ENCODE measurements around the gene LRRC36. TPM values are rescaled to one million over a fixed set of nuclear protein-coding genes. Genes with fewer than 3 reads are reported as not detected.

The LRRC36 gene
- total RNA-seq, 6 experiments from 2014 or later: not detected

DNA sequence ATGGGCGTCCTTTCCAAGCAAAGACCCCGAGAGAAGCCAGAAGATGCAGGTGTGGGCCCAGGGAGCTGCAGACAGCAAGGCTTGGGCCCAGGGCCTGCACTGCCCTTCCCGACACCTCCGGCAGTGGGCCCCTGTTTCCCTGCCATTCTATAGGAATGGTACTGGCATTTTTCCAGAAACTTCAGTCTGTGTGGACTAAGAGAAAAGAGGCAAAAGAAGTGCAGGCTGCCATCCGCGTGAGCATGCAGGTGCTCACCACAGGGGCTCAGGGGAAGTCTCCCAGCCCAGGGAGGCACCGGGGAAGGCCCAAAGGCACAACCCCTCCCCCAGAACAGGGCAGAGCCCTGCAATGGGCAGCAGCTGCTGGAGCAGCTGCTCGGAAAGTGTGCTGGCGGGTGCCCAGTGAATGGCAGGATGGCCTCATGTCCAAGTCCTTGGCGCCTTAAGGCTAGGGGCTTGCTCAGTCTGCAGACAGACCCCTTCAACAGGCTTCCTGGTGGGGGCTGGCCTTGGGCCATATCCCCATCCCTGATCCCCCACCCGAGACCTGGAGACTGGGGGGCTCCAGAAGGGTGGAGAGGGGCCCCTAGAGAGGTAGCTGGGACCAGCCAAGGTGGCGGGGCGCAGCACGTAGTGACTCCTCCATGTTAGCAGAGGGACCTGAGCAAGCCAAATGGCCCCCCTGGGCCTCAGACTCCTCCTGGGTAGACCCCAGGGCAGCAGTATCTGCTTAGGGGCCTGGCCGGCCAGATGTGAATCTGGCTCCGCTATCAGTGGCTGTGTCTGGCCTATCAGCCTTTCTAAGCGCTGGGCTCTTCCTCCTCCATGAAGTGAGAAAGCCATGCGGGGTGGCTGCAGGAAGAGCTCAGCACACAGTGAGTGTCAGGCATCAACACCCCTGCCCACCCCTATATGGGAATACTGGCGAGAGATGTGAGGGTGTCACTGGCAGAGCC, 73.4 kb downstream of the LRRC36 start:
- TF ChIP-seq, protein P1, sequence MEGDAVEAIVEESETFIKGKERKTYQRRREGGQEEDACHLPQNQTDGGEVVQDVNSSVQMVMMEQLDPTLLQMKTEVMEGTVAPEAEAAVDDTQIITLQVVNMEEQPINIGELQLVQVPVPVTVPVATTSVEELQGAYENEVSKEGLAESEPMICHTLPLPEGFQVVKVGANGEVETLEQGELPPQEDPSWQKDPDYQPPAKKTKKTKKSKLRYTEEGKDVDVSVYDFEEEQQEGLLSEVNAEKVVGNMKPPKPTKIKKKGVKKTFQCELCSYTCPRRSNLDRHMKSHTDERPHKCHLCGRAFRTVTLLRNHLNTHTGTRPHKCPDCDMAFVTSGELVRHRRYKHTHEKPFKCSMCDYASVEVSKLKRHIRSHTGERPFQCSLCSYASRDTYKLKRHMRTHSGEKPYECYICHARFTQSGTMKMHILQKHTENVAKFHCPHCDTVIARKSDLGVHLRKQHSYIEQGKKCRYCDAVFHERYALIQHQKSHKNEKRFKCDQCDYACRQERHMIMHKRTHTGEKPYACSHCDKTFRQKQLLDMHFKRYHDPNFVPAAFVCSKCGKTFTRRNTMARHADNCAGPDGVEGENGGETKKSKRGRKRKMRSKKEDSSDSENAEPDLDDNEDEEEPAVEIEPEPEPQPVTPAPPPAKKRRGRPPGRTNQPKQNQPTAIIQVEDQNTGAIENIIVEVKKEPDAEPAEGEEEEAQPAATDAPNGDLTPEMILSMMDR (IDR thresholded peaks at IDR 0.05): peak; percentile 41
- Mint-ChIP-seq H3K27ac (no peak overlapping the region), H3K4me3 (no peak overlapping the region), H3K9me3 (no peaks in the 10 kb centered on the region), H3K4me1 (ENCODE audit: low read depth) (peaks cover 4% of the 10 kb centered on the region), H3K27me3 (ENCODE audit: insufficient read depth) (peaks cover 14% of the 10 kb centered on the region), H3K36me3 (ENCODE audit: low read depth) (no peaks in the 10 kb centered on the region)
- DNase-seq: no peak

GRCh38 chr16:67400901-67401300, 74.3 kb downstream of the LRRC36 start:
- H3K4me1 Mint-ChIP-seq (ENCODE audit: low read depth): peaks cover 13% of the 10 kb centered on the region
- H3K36me3 Mint-ChIP-seq (ENCODE audit: low read depth): no peaks in the 10 kb centered on the region
- no peak overlapping the region for H3K4me3 Mint-ChIP-seq
- peaks cover 14% of the 10 kb centered on the region for H3K27me3 Mint-ChIP-seq (ENCODE audit: insufficient read depth)
- H3K27ac Mint-ChIP-seq: no peak overlapping the region
- DNase-seq: no peak
- TF ChIP-seq, protein P1 (IDR thresholded peaks at IDR 0.05): no peak
- no peaks in the 10 kb centered on the region for H3K9me3 Mint-ChIP-seq

DNA sequence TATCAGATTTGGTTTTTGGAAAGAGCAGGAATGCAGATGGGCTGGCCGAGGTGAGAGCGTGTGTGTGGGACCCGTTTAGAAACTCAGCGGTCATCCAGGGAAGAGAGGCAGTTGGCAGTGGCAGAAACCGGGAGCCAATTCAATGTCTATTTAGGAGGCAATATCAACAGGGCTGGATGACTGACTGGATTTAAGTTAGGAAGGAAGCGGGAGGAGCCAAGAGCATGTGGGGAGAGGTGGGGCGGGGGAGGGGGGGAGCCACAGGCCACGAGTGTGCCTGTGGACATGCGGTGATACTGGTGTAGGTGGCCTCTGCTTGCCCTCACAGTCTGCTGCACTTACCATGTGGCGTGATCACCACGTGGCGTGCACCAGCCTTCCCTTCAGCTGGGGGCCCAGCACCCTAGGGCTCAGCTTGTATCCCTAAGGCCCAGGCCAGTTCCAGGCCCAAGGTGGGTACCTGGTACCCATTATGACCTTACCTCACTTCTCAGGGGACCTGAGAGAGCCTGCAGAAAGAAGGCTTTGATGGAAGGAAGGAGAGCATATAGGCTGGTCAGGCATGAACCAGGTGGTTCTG, 77.5 kb downstream of the LRRC36 start:
- Mint-ChIP-seq H3K4me3 (no peak overlapping the region), H3K27me3 (ENCODE audit: insufficient read depth) (peaks cover 14% of the 10 kb centered on the region), H3K27ac (no peak overlapping the region)

GRCh38 chr16:67404740-67405226, 78.2 kb downstream of the LRRC36 start:
- H3K4me1 Mint-ChIP-seq (ENCODE audit: low read depth): peaks cover 35% of the 10 kb centered on the region
- H3K9me3 Mint-ChIP-seq: no peaks in the 10 kb centered on the region
- peaks cover 14% of the 10 kb centered on the region for H3K27me3 Mint-ChIP-seq (ENCODE audit: insufficient read depth)
- H3K36me3 Mint-ChIP-seq (ENCODE audit: low read depth): no peaks in the 10 kb centered on the region
- no peak overlapping the region for H3K4me3 Mint-ChIP-seq
- H3K27ac Mint-ChIP-seq: no peak overlapping the region
- TF ChIP-seq, protein P1 (IDR thresholded peaks at IDR 0.05): no peak
- no peak for DNase-seq

More for the DNA sequence above, 77.5 kb downstream of the LRRC36 start:
- peaks cover 35% of the 10 kb centered on the region for H3K4me1 Mint-ChIP-seq (ENCODE audit: low read depth)
- TF ChIP-seq, protein P1 (IDR thresholded peaks at IDR 0.05): no peak
- no peaks in the 10 kb centered on the region for H3K9me3 Mint-ChIP-seq
- DNase-seq: no peak
- H3K36me3 Mint-ChIP-seq (ENCODE audit: low read depth): no peaks in the 10 kb centered on the region

DNA sequence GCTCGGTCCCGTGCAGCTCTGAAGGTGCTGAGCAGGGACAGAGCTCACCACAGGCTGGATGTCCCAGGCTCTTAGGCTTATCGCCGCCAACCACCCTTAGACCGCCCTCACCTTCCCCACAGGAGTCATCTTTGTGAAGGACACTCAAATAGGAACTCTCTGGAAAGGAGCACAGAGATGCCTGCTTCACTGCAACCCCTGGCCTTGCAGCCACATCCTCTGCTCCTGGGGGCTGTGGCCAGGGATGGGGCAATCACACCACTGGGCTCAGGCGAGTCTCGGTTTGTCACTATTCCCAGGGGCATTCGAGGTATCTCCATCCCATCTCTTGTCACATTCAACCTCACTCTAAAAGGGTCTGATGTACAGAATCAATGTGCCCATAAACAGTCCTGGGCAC, 78.7 kb downstream of the LRRC36 start:
- Mint-ChIP-seq H3K9me3 (no peaks in the 10 kb centered on the region), H3K27me3 (ENCODE audit: insufficient read depth) (peaks cover 14% of the 10 kb centered on the region), H3K36me3 (ENCODE audit: low read depth) (no peaks in the 10 kb centered on the region), H3K4me3 (no peak overlapping the region), H3K27ac (no peak overlapping the region), H3K4me1 (ENCODE audit: low read depth) (peaks cover 35% of the 10 kb centered on the region)
- DNase-seq: no peak
- TF ChIP-seq, protein P1 (IDR thresholded peaks at IDR 0.05): no peak
